Mesenteric fat pad (tissue), 1 donor: Measurements from ENCODE around the gene CHIC2. TPM values are rescaled to one million over a fixed set of nuclear protein-coding genes. Genes with fewer than 3 reads are reported as not detected.
A peak's percentile ranks its signal among the peaks of the same experiment; 100 is the strongest.
"Not testable (repeated sequence)": the region's sequence is repeated elsewhere in the genome, so short reads cannot be mapped to it uniquely, and the experiment has no call there.

Experiments used
- DNase-seq: peaks from one replicate; pipeline ENCODE4 v3.0.0-alpha.2; 2020; ENCODE audit warnings: low spot score
- long read RNA-seq: library from polyadenylated mRNA; unstranded; transcript quantifications from one replicate; pipeline ENCODE4 v2.0.0, GENCODE V29; 2020
- total RNA-seq: library from RNA; stranded (reverse); fragmentation: NEBNext Ultra II Directional; extraction: Animal tissue kit (Norgen Biotek cat#: 25700); gene quantifications from one replicate; pipeline ENCODE4 v1.2.1, GENCODE V29; 2021
- donor health status: DM: yes; HTN: yes; CAD: no.

The CHIC2 gene
- 22.4 TPM for total RNA-seq
- long read RNA-seq, transcript CHIC2-201 (6 exons, 1,194 nt), result major isoform, 71 of 87 reads
- long read RNA-seq, partial matches to known transcripts, result 0 of 87 reads
- long read RNA-seq, other reads (novel, unspliced or antisense), result 13 of 87 reads

- DNase-seq, result peak; percentile 99
Measured at GRCh38 chr4:54064317-54065111, at the start of gene CHIC2. TSS of gene CHIC2 (minus strand) at chr4:54064605. CDS start at chr4:54064300, 305 bp downstream.

- not testable (repeated sequence) for DNase-seq
Measured at GRCh38 chr4:54113206-54113605, 48.8 kb upstream of the CHIC2 start.

- DNase-seq, result no peak
Measured at GRCh38 chr4:54110019-54110416, 45.6 kb upstream of the CHIC2 start.

- DNase-seq, result no peak
Measured at GRCh38 chr4:54109241-54110018, 45.0 kb upstream of the CHIC2 start.

- no peak for DNase-seq
Measured at GRCh38 chr4:54107951-54108748, 43.7 kb upstream of the CHIC2 start.

GRCh38 chr4:54104907-54105306 lies 40.5 kb upstream of the CHIC2 start:
- DNase-seq, result no peak

GRCh38 chr4:54103190-54103574 lies 38.8 kb upstream of the CHIC2 start:
- no peak for DNase-seq

- DNase-seq, result no peak
Measured at GRCh38 chr4:54102531-54103106, 38.2 kb upstream of the CHIC2 start.

- no peak for DNase-seq
Measured at GRCh38 chr4:54101190-54102041, 37.0 kb upstream of the CHIC2 start.

- no peak for DNase-seq
Measured at GRCh38 chr4:54100595-54101189, 36.3 kb upstream of the CHIC2 start.

GRCh38 chr4:54099748-54100574 lies 35.6 kb upstream of the CHIC2 start, which contains the start of gene GSX2:
TSS of gene GSX2 (plus strand) at chr4:54100163. CDS start at chr4:54100345, 182 bp downstream.
- no peak for DNase-seq

GRCh38 chr4:54099287-54099747 lies 34.9 kb upstream of the CHIC2 start:
- no peak for DNase-seq

GRCh38 chr4:54098375-54098774 lies 34.0 kb upstream of the CHIC2 start:
- DNase-seq, result no peak

- no peak for DNase-seq
Measured at GRCh38 chr4:54097152-54097551, 32.7 kb upstream of the CHIC2 start.

- no peak for DNase-seq
Measured at GRCh38 chr4:54096295-54096962, 32.0 kb upstream of the CHIC2 start.

- DNase-seq, result no peak
Measured at GRCh38 chr4:54095110-54095825, 30.9 kb upstream of the CHIC2 start.

- no peak for DNase-seq
Measured at GRCh38 chr4:54094451-54094850, 30.0 kb upstream of the CHIC2 start.
